Measurements from ENCODE around the gene PREX1. TPM values are rescaled to one million over a fixed set of nuclear protein-coding genes. Genes with fewer than 3 reads are reported as not detected.
A peak's percentile ranks its signal among the peaks of the same experiment; 100 is the strongest.

The PREX1 gene
- total RNA-seq, 1 donor: 14.1 TPM

GRCh38 chr20:48674461-48674860, 153.3 kb downstream of the PREX1 start:
- Histone ChIP-seq H3K27me3 (ENCODE audit: insufficient read depth, low read length) (no peaks in the 10 kb centered on the region), H3K9me3 (ENCODE audit: low read depth, low read length) (no peaks in the 10 kb centered on the region), H2AFZ (ENCODE audit: low read length) (no peak overlapping the region), H3K36me3 (ENCODE audit: insufficient read depth, low read length) (peaks cover 3% of the 10 kb centered on the region), H3K4me3 (ENCODE audit: insufficient read depth, low read length) (no peak overlapping the region), H3K79me2 (ENCODE audit: insufficient read depth, low read length) (no peaks in the 10 kb centered on the region), H4K20me1 (ENCODE audit: insufficient read depth, low read length) (no peaks in the 10 kb centered on the region), H3K27ac (ENCODE audit: low read depth, low read length) (no peak overlapping the region), H3K4me2 (ENCODE audit: insufficient read depth, low read length) (no peak overlapping the region), H3K4me1 (ENCODE audit: insufficient read depth, low read length) (no peaks in the 10 kb centered on the region)
- TF ChIP-seq CTCF (IDR thresholded peaks at IDR 0.05; ENCODE audit: extremely low read depth, low read depth, low read length): no peak
- peak; percentile 57 for DNase-seq (ENCODE audit: insufficient read length, low spot score, missing footprints)

- Histone ChIP-seq H3K36me3 (ENCODE audit: insufficient read depth, low read length) (no peaks in the 10 kb centered on the region), H2AFZ (ENCODE audit: low read length) (no peak overlapping the region), H3K9me3 (ENCODE audit: low read depth, low read length) (no peaks in the 10 kb centered on the region), H3K4me1 (ENCODE audit: insufficient read depth, low read length) (peaks cover 2% of the 10 kb centered on the region), H3K79me2 (ENCODE audit: insufficient read depth, low read length) (no peaks in the 10 kb centered on the region), H4K20me1 (ENCODE audit: insufficient read depth, low read length) (no peaks in the 10 kb centered on the region), H3K27ac (ENCODE audit: low read depth, low read length) (no peak overlapping the region), H3K4me3 (ENCODE audit: insufficient read depth, low read length) (no peak overlapping the region), H3K4me2 (ENCODE audit: insufficient read depth, low read length) (no peak overlapping the region), H3K27me3 (ENCODE audit: insufficient read depth, low read length) (no peaks in the 10 kb centered on the region)
- peak; percentile 13 for DNase-seq (ENCODE audit: insufficient read length, low spot score, missing footprints)
- TF ChIP-seq CTCF (IDR thresholded peaks at IDR 0.05; ENCODE audit: extremely low read depth, low read depth, low read length): no peak
Observed at GRCh38 chr20:48673507-48673906, 154.3 kb downstream of the PREX1 start.

- no peak overlapping the region for H3K4me3 ChIP-seq (ENCODE audit: insufficient read depth, low read length)
- H3K4me1 ChIP-seq (ENCODE audit: insufficient read depth, low read length): peaks cover 8% of the 10 kb centered on the region
- H4K20me1 ChIP-seq (ENCODE audit: insufficient read depth, low read length): no peaks in the 10 kb centered on the region
- H3K36me3 ChIP-seq (ENCODE audit: insufficient read depth, low read length): no peaks in the 10 kb centered on the region
- H3K27me3 ChIP-seq (ENCODE audit: insufficient read depth, low read length): no peaks in the 10 kb centered on the region
- no peaks in the 10 kb centered on the region for H3K9me3 ChIP-seq (ENCODE audit: low read depth, low read length)
- no peak overlapping the region for H3K4me2 ChIP-seq (ENCODE audit: insufficient read depth, low read length)
- H2AFZ ChIP-seq (ENCODE audit: low read length): no peak overlapping the region
- TF ChIP-seq CTCF (IDR thresholded peaks at IDR 0.05; ENCODE audit: extremely low read depth, low read depth, low read length): no peak
- no peaks in the 10 kb centered on the region for H3K79me2 ChIP-seq (ENCODE audit: insufficient read depth, low read length)
- DNase-seq (ENCODE audit: insufficient read length, low spot score, missing footprints): peak; percentile 78
- no peak overlapping the region for H3K27ac ChIP-seq (ENCODE audit: low read depth, low read length)
Observed at GRCh38 chr20:48672324-48672723, 155.5 kb downstream of the PREX1 start.

- no peaks in the 10 kb centered on the region for H3K36me3 ChIP-seq (ENCODE audit: insufficient read depth, low read length)
- no peaks in the 10 kb centered on the region for H3K9me3 ChIP-seq (ENCODE audit: low read depth, low read length)
- no peak for TF ChIP-seq CTCF (IDR thresholded peaks at IDR 0.05; ENCODE audit: extremely low read depth, low read depth, low read length)
- no peaks in the 10 kb centered on the region for H3K79me2 ChIP-seq (ENCODE audit: insufficient read depth, low read length)
- no peaks in the 10 kb centered on the region for H4K20me1 ChIP-seq (ENCODE audit: insufficient read depth, low read length)
- no peak overlapping the region for H2AFZ ChIP-seq (ENCODE audit: low read length)
- H3K4me2 ChIP-seq (ENCODE audit: insufficient read depth, low read length): no peak overlapping the region
- DNase-seq (ENCODE audit: insufficient read length, low spot score, missing footprints): peak; percentile 9
- H3K27me3 ChIP-seq (ENCODE audit: insufficient read depth, low read length): no peaks in the 10 kb centered on the region
- H3K27ac ChIP-seq (ENCODE audit: low read depth, low read length): no peak overlapping the region
- H3K4me1 ChIP-seq (ENCODE audit: insufficient read depth, low read length): peaks cover 8% of the 10 kb centered on the region
- H3K4me3 ChIP-seq (ENCODE audit: insufficient read depth, low read length): no peak overlapping the region
Observed at GRCh38 chr20:48671141-48671540, 156.7 kb downstream of the PREX1 start.

Data from osteoblast (primary cell).